Fibroblast of villous mesenchyme (primary cell): ENCODE measurements around the gene RNF180. TPM values are rescaled to one million over a fixed set of nuclear protein-coding genes. Genes with fewer than 3 reads are reported as not detected.
"Not testable (repeated sequence)": the region's sequence is repeated elsewhere in the genome, so short reads cannot be mapped to it uniquely, and the experiment has no call there.

Experiments used
- DNase-seq: peaks from one replicate; pipeline ENCODE4 v3.0.0-alpha.2; 2010; ENCODE audit warnings: low read depth
- H3K4me3 ChIP-seq: 2 replicates; pipeline ENCODE4 v1.5.1; 2011; ENCODE audit warnings: low read depth, mild to moderate bottlenecking, low read length
- total RNA-seq: library from RNA; depleted of rRNA; stranded (reverse); fragments of >200 nt; gene quantifications from 2 replicates; pipeline ENCODE4 v1.2.3, GENCODE V29; 2012
- TF ChIP-seq, protein P1 (sequence below): IDR thresholded peaks from 2 replicates; pipeline ENCODE4 v1.5.1; 2012; ENCODE audit warnings: low read depth, mild to moderate bottlenecking, low read length; ENCODE audit not compliant: insufficient read depth

RNF180 gene
- total RNA-seq, 1 donor: 5.6 TPM

DNA sequence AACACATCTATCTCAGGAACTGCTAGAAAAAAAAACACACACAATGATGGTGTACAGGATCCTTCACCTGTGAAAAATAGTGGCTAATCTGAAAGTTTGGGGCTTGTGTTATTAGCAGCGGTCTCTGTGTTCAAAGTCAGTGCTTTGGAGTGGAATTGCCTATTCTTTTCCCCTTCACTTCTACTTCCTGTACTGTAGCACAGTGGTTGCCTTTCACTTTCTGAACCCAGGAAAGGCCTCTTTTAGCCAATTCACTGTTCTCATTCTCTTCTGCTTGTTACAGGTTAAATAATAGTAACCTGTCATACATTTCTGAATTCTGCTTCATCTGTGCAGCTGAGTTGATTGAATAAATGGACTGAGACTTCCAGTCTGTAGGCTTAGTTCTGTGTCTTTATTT, 178.9 kb downstream of the RNF180 start:
- TF ChIP-seq, protein P1, sequence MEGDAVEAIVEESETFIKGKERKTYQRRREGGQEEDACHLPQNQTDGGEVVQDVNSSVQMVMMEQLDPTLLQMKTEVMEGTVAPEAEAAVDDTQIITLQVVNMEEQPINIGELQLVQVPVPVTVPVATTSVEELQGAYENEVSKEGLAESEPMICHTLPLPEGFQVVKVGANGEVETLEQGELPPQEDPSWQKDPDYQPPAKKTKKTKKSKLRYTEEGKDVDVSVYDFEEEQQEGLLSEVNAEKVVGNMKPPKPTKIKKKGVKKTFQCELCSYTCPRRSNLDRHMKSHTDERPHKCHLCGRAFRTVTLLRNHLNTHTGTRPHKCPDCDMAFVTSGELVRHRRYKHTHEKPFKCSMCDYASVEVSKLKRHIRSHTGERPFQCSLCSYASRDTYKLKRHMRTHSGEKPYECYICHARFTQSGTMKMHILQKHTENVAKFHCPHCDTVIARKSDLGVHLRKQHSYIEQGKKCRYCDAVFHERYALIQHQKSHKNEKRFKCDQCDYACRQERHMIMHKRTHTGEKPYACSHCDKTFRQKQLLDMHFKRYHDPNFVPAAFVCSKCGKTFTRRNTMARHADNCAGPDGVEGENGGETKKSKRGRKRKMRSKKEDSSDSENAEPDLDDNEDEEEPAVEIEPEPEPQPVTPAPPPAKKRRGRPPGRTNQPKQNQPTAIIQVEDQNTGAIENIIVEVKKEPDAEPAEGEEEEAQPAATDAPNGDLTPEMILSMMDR: no peak
- H3K4me3 ChIP-seq: no peak overlapping the region
- no peak for DNase-seq

DNA sequence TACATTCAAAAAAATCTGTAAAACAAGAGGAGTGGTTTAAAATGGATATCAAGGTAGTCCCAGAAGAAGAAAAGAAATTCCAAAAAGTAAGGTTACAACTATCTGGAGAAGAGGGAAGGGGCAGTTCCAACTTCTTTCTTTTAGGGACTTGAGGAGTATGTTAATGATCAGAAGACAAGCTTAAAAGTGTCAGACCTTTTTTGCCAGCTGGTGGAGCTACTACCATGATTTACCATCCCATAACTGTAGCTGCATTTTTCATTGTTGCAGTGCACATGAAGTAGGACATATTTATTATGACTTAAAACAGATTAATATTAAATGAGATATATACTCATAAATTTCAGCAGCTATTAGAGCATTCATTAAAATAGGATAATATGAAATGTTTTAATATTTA, 181.7 kb downstream of the RNF180 start:
- DNase-seq: no peak
- H3K4me3 ChIP-seq: no peak overlapping the region
- TF ChIP-seq, protein P1: no peak

GRCh38 chr5:64364426-64364825, 198.8 kb downstream of the RNF180 start:
- no peak overlapping the region for H3K4me3 ChIP-seq
- no peak for DNase-seq
- TF ChIP-seq, protein P1: no peak

- no peak for DNase-seq
- TF ChIP-seq, protein P1: no peak
- no peak overlapping the region for H3K4me3 ChIP-seq
These were observed 219.1 kb downstream of the RNF180 start for GRCh38 chr5:64384765-64385164.

DNA sequence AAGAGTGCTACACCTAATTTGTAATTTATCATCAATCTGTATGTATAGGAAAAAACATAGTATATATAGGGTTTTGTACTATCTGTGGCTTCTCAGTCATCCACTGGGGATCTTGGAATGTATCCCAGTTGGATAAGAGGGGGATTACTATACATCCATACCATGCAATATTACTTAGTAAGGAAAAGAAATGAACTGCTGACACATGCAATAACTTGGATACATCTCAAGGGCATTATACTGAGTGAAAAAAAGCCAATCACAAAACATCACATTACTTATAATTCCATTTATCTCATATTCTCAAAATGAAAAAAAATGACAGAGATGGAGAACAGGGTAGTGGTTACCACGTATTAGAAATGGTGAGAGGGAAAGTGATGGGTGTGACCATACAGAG, 231.9 kb downstream of the RNF180 start:
- TF ChIP-seq, protein P1: no peak

DNA sequence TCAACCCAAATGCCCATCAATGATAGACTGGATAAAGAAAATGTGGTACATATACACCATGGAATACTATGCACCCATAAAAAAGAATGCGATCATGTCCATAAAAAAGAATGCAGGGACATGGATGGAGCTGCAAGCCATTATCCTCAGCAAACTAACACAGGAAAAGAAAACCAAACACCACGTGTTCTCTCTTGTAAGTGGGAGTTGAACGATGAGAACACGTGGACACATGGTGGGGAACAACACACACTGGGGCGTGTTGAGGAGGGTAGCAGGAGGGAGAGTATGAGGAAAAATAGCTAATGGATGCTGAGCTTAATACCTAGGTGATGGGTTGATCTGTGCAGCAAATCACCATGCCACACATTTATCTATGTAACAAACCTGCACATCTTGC, 233.1 kb downstream of the RNF180 start:
- not testable (repeated sequence) for DNase-seq

More for the DNA sequence above, 231.9 kb downstream of the RNF180 start:
- no peak for DNase-seq
- H3K4me3 ChIP-seq: no peak overlapping the region

DNA sequence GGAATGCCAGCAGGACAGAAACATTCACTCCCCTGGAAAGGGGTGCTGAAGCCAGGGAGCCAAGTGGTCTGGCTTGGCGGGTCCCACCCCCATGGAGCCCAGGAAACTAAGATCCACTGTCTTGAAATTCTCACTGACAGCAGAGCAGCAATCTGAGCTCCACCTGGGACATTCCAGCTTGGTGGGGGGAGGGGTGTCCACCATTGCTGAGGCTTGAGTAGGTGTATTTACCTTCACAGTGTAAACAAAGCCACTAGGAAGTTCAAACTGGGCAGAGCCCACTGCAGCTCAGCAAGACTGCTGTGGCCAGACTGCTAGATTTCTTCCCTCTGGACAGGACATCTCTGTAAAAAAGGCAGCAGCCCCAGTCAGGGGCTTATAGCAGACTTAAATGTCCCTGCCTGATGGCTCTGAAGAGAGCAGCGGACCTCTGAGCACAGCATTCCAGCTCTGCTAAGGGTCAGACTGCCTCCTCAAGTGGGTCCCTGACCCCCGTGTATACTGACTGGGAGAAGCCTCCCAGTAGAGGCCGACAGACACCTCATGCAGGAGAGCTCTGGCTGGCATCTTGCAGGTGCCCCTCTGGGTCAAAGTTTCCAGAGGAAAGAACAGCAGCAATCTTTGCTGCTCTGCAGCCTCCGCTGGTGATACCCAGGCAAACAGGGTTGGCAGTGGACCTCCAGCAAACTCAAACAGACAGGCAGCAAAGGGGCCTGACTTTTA, 241.6 kb downstream of the RNF180 start:
- not testable (repeated sequence) for DNase-seq, H3K4me3 ChIP-seq

More for the DNA sequence above, 233.1 kb downstream of the RNF180 start:
- not testable (repeated sequence) for H3K4me3 ChIP-seq

DNA sequence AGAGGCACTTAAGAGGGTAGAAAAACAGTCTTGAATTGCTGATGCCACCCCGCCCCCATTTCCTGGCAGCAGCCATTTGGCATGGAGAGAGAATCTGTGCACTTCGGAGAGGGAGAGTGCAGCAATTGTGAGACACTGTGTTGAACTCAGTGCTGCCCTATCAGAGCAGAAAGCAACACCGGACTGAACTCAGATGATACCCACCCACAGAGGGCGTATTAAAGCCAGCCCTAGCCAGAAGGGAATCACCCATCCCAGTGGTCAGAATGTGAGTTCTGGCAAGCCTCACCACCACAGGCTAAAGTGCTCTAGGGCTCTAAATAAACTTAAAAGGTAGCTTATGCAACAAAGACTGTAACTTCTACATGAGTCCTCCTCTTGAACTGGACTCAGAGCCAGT, 251.7 kb downstream of the RNF180 start:
- no peak for DNase-seq
- no peak overlapping the region for H3K4me3 ChIP-seq
- TF ChIP-seq, protein P1: no peak
